Spleen (tissue), 7 donors: ENCODE data around the gene THSD4.

Experiments
- CTCF ChIP-seq, 11 experiments: fragments of 200-600 bp in 7 of 11; fragments of 450-650 bp in 4 of 11; sonication (generic) in 4 of 11; IDR thresholded peaks in 8 of 11; conservative IDR thresholded peaks in 3 of 11; 1 replicate in 7 of 11; 2 replicates in 4 of 11; pipeline versions ENCODE4 v1.4.0 to v1.8.0; 2016 to 2021; ENCODE audit warnings: antibody characterized with exemption in 11 of 11, inconsistent platforms in 4 of 11, mild to moderate bottlenecking in 1 of 11
- POLR2A ChIP-seq, 3 donors: fragments of 450-650 bp; IDR thresholded peaks; one replicate each; pipeline ENCODE4 v1.5.1; 2017; ENCODE audit warnings: antibody characterized with exemption in 3 of 3, mild to moderate bottlenecking in 1 of 3
- POLR2AphosphoS5 ChIP-seq, 3 donors: sonication (generic); formaldehyde crosslinking; IDR thresholded peaks; one replicate each; pipeline ENCODE4 v1.5.1; 2017; ENCODE audit warnings: antibody characterized with exemption in 3 of 3
- donor health status: DM: no; HTN: no; CAD: no; lungs with moderate emphysema.
- donor health status: DM: no; HTN: no; CAD: no.
- donor health status: DM: no; HTN: no; CAD: no.

- TF ChIP-seq CTCF (IDR thresholded peaks at IDR 0.05 in 8 of 11, conservative IDR thresholded peaks at IDR 0.05 in 3 of 11) (no peak), POLR2A (IDR thresholded peaks at IDR 0.05) (no peak), POLR2AphosphoS5 (IDR thresholded peaks at IDR 0.05) (no peak)
Observed at GRCh38 chr15:71397377-71397776, 282.1 kb downstream of the THSD4 start.
